GM21528 (cell line): ENCODE results near the gene M1AP.
A peak's percentile ranks its signal among the peaks of the same experiment; 100 is the strongest.

Experiments
- ATAC-seq: cut with Tn5 transposase; IDR thresholded peaks from one replicate; pipeline ENCODE4 v1.9.1; 2021; ENCODE audit warnings: mild to moderate bottlenecking, moderate library complexity; ENCODE audit not compliant: unreplicated experiment, low FRiP score

M1AP gene

DNA sequence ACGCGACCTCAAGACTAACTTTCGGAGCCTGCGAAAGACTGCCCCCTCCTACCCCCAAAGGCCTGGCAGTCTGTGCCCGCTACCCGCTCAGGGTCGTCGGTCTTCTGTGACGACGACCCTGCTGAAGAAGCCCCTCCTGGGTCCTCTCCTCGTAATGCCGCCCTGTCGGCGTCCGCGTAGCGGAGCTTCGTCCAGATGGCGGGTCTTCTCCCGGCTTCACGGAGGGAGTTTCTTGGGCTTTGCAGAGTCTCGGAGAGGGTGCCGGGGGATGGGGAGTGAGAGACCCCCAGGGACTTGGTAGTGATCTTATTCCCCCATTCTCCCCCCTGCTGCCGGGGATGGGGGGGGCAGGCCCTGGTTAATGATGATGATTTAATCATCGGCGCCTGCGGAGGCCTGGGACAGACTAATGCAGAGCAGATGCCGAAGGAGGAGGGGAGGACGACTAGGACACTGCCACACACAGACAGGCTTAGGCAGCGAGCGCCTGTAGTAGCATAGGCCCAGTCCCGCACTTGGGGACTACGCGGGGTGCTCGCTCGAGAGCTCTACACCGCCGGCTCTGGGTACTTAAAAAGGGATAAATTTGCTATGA lies 140.1 kb downstream of the M1AP start:
- peak; percentile 18 for ATAC-seq
